GM21390 (cell line): ENCODE data around the gene DERA.
"Not testable (repeated sequence)": the region's sequence is repeated elsewhere in the genome, so short reads cannot be mapped to it uniquely, and the experiment has no call there.

Experiments used
- ATAC-seq: cut with Tn5 transposase; IDR thresholded peaks from one replicate; pipeline ENCODE4 v1.9.1; 2021; ENCODE audit not compliant: unreplicated experiment

DERA gene

GRCh38 chr12:16002880-16003279 is 91.7 kb downstream of the DERA start:
- ATAC-seq: no peak

GRCh38 chr12:16003460-16003859 is 92.3 kb downstream of the DERA start:
- ATAC-seq: no peak

DNA sequence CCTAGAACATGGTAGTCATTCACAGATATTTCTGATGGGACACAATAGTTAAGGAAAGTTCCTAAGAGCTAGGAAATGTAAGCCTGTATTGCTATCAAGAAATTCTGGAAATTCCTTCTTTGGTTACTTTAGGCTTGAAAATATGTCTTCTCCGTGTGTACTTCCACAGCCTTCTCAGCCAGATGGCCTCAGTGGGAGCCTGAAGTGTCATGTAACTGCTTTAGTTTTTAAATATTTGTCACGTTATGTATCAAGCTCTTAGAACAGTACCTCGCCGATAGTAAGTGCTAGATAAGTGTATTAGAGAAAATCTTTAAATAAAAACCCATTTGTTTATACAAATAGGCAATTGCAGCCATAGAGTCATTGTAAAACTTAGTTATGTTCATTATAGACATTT is 95.6 kb downstream of the DERA start:
- no peak for ATAC-seq

DNA sequence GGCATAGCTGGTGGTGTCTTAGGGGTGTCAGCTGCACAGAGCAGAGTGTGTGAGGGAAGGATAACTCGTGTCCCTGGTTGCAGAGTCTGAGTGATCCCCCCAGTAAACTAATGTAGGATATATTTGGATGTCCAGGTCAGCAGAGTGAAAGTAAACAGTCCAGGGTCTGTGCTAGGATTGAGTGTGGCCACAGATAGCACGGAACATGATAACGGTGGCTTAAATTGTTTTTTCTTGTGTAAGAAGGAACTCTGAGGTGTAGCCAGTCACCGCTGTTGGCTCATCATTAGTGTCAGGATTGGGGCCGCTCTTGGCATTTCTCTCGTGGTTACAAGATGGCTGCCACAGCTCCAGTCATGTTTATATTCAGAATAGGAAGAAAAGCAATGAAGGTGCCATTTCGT is 97.3 kb downstream of the DERA start:
- no peak for ATAC-seq

GRCh38 chr12:16012117-16012516 is 101.0 kb downstream of the DERA start:
- ATAC-seq: no peak

- not testable (repeated sequence) for ATAC-seq
Measured at GRCh38 chr12:16013722-16014121, 102.6 kb downstream of the DERA start.

DNA sequence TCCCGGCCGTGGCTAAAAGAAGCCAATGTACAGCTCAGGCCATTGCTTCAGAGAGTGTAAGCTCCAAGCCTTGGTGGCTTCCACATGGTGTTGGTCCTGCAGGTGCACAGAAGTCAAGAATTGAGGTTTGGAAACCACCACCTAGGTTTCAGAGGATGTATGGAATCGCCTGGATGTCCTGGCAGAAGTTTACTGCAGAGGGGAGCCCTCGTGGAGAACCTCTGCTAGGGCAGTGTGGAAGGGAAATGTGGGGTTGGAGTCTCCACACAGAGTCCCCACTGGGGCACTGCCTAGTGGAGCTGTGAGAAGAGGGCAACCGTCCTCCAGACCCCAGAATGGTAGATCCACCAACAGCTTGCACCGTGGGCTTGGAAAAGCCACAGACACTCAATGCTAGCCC is 103.3 kb downstream of the DERA start:
- not testable (repeated sequence) for ATAC-seq

DNA sequence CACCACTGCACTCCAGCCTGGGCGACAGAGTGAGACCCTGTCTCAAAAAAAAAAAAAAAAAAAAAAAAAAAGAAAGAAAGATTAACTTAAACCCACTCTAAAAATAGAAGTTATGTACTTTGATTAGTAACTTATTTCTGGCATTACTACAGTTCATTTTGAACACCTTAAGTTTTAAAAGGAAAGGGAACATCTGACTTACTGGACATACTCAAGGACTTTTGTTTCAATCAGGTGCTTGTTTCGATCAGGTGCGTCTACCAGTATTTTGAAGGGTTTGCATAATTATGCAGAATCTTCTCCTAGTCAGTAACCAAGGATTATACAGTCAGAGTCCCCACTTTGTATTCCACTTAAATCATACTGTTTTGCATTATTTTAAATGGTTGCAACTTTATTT is 105.6 kb downstream of the DERA start:
- no peak for ATAC-seq

GRCh38 chr12:16018306-16018705 is 107.2 kb downstream of the DERA start:
- ATAC-seq: no peak

GRCh38 chr12:16019136-16019535 is 108.0 kb downstream of the DERA start:
- no peak for ATAC-seq

DNA sequence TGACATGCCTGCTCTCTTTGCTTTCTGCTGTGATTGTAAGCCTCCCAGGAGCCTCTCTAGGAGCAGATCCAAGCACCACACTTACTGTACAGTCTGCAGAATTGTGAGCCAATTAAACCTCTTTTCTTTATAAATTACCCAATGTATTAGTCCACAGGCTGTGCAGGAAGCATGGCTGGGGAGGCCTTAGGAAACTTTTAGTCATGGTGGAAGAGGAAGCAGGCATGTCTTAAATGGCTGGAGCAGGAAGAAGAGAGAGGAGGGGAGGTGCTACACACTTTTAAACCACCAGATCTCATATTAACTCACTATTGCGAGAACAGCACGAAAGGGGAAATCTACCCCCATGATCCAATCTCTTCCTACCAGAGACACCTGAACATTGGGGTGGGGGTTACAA is 108.9 kb downstream of the DERA start:
- ATAC-seq: no peak

- ATAC-seq: no peak
Measured at GRCh38 chr12:16021026-16021425, 109.9 kb downstream of the DERA start.

GRCh38 chr12:16021676-16022075 is 110.5 kb downstream of the DERA start:
- no peak for ATAC-seq

- no peak for ATAC-seq
Measured at GRCh38 chr12:16027002-16027401, 115.9 kb downstream of the DERA start.

- ATAC-seq: no peak
Measured at GRCh38 chr12:16030744-16031143, 119.6 kb downstream of the DERA start.

DNA sequence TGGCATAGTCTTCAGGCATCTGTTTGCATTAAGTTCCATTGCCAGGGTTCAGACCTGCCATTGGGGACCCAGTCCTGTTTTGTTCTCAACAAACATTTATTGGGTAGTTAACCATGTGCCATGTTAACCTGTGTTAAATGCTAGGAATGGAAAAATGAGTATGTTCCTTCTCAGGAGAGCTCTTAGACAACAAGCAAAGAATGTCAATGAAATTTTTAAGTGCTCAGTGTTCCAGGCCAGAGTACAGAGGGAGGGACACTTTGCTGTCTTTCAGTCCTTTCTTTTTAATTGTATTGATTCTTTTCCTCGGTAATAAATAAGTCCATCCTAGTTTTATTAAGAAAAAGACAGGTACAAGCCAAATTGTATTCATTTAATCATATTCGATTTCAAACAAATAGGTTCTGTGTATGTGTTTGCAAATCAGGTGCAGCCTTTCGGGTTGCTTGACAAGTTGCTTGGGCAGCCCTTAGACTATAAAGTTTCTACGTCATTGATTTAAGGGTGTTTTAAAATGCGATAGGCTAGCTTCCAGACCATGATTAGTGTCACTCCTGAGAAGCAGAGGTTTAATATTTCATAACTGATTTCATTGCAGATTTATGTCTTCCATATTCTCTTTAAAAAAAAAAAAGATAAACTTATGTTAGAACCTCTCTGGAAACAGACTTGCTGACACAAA is 123.1 kb downstream of the DERA start:
- no peak for ATAC-seq

DNA sequence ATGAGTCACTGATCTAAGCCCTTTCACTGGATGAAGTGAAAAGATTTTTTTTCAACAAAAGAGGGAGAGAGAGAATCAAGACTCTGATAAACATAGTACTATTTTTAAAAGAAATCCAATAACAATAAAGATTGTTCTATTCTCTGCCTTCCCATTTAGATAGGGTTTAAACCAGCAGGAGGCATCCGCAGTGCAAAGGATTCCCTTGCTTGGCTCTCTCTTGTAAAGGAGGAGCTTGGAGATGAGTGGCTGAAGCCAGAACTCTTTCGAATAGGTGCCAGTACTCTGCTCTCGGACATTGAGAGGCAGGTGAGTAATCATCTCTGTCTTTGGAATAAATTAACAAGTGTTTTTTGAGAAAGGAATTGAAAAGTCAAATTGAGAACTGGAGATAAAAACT is 124.9 kb downstream of the DERA start:
- ATAC-seq: no peak

DNA sequence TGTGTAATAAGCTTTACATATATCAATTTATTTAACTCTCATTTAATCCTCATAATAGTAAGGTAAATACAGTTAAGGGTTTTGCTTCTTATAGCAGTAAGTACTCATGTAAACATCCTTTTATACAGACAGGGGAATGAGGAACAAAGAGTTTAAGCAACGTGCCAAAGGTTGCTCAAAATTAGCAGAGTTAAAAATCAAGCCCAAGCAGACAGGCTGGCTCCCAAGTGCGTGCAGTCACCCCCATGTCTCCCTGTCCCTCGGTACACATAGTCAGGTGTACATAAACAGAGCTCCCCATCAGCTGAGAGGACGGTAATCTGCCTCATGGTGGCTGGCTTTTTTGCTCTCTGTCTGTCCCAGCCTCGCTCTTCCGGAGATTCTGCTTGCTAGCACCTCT is 126.4 kb downstream of the DERA start:
- no peak for ATAC-seq

DNA sequence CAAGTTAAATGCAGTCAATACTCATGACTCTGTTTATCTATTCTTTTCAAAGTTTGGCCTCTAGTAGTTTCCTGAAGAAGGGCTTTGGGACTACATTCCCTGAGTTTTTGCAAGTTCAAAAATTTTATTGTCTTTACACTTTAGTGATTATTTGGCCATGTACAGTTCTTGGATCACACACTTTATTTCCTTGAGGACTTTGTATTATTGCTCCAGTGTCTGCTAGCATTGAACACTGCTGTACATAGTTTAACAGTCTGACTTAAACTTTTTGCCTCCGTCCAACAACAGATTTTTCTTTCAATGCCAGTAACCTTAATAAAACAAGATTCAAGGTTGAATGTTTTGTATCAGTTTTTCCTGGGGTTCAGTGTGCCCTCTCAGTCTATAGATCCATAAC is 132.3 kb downstream of the DERA start:
- ATAC-seq: no peak

DNA sequence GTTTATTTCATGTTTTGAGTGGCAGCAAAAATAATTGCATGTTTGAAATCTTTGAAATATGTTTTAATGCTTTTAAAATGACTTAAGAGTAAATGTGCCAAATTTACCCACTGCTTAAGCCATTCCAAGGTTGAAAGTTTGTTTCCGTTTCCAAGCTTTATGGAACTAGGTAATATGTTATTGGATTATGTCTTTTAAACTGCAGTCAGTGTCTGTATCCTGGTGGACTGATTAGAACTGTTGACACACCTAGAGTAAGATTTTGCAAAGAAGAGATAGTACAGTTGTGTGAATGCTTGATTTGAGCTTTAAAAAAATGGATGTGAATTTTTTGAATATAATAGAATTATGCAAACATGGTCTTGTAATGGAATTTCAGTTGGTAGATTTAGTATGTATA is 135.1 kb downstream of the DERA start:
- ATAC-seq: no peak

DNA sequence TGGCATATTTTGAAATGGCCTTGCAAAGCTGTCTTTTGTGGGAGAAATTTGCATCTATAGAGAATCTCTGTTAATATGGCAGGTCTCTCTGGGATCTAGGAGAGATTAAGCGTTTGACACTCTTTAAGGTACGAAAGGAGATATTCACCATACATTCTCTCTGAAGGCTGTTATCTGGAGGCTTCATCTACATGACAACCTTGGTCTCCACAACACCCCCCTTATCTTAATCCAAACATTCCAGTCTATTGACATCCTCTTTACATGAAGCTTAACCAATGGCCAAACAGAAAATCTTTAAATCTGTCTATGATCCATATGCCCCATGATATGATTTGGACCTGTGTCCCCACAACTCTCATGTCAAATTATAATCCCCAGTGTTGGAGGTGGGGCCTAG is 137.4 kb downstream of the DERA start:
- ATAC-seq: no peak

DNA sequence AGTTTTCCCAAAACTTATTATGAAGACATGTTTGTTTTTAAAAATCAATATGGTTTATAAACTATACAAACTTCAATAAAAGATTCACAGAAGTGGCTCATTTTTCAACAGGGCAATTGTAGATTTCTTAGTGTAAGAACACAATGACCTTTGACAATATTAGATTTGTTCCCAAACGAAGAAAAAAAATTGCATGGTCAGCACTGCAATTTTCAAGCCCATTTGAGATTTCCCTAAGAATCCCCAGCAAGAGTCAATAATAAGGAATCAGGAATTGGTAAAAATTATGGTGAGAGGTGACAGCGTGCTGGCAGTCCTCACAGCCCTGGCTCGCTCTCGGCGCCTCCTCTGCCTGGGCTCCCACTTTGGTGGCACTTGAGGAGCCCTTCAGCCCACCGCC is 145.8 kb downstream of the DERA start:
- no peak for ATAC-seq

DNA sequence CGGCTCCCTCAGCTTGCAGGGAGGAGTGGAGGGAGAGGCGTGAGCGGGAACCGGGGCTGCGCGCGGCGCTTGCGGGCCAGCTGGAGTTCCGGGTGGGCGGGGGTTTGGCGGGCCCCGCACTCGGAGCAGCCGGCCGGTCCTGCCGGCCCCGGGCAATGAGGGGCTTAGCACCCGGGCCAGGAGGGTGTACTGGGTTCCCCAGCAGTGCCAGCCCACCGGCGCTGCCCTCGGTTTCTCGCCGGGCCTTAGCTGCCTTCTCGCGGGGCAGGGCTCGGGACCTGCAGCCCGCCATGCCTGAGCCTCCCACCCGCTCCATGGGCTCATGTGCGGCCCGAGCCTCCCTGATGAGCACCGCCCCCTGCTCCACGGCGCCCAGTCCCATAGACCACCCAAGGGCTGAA is 146.2 kb downstream of the DERA start:
- not testable (repeated sequence) for ATAC-seq
